MV-4-11 (cell line): ENCODE results near the gene CTPS1.

ENCODE experiments used
- DNase-seq: peaks from one replicate; lab custom pipeline; 2025; lab: John Stamatoyannopoulos, UW

The CTPS1 gene

DNA sequence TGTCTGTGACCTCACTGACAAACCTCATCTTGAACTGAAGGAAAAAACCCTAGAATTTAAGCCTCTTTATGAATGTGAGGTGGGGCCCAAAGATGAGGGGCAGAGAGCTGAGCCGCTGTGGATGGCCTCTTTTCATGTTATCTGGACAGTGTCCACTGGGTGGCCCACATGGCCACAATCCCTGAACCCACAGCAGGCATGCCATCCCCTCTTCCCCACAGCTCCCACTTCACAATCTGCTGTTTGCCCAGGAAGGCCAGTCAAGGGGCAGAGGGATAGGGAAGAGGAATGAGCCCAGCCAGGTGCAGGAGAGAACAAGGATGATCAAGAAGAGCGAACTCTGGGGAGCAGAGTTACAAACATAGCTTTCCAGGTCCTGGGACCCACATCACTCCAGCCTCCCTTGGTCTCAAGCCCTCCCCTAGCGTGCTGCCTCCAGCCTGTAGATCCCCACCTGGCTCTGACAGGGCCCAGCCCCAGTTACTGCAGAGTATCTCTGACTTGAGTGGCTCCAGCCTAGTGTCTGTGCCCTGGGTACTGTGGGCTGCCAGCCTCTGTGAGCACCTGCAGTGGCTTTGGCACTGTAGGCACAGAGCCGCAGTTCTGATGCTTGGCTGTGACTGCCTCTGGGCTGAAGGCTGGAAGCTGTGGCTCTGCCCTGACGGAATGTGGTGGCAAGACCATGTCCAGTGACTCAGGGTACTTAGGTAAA, 43.9 kb downstream of the CTPS1 start:
- no peak for DNase-seq

GRCh38 chr1:41024953-41025352, 45.5 kb downstream of the CTPS1 start:
- DNase-seq, result no peak

DNA sequence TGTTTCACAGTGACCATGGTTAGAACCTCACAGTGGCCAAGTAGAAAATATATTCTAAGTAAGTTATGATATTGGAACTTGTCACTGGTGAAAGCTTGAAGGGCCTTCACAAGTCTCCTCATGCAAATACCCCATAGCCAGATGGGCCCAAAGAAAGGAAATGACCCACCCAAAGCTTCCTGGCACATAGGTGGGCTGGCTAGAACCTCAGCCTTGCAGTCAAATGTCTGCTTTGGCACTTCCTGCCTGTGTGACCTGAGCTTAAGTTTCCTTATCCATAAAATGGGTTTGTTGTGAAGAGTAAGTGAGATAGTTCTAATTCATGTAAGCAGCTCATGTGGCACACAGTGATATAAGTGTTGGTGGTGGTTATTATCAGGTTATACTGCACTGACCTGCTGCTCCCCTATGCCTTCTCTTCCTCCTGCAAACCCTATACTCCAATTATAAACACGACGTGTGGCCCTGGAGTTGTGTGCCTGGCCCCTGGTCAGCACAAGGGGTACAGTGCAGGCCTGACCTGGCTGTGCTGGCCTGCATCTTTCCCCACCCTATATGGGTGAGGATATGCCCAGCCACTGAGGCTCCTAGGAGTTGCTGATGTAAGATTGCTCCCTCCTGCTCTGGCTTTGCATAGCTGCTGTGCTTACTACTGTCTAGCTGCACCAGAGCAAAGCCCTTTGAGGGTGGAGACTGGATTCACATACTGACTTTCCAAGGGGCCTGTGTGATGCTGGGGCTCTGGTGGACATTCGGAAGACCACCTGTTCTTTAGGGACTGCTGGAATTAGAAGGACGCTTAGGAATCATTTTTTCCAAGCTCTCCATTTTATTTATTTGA, 46.7 kb downstream of the CTPS1 start:
- no peak for DNase-seq

DNA sequence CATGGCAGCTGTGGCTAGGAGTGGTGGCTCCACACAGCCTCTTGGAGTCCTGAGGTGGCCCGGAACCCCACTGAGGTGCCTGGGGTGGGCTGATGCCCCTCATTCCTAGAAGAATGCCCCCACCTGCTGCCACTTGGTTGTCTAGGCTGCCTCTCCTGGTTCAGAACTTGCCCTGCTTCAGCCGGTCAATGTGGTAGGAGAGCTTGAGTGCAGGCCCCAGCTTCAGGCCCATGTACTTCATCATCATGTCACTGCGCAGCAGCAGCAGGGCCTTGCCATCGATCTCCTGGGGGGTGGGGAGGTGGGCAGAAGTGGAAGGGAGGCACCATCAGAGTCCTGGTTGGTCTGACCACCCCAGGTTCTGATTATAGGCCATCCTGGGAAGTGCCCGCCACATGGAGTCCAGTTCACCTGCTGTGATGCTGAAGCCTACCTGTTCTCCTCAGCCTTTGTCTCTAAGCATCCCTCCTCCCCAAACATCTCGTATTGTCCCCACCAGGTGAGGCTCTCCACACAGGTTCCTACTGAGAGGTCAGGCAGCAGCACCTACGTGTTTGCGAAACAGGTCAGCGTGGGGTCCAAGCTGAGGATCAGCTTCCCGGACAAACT, 48.6 kb downstream of the CTPS1 start:
- no peak for DNase-seq

- DNase-seq, result no peak
Measured at GRCh38 chr1:41030872-41031616, 51.5 kb downstream of the CTPS1 start.

DNA sequence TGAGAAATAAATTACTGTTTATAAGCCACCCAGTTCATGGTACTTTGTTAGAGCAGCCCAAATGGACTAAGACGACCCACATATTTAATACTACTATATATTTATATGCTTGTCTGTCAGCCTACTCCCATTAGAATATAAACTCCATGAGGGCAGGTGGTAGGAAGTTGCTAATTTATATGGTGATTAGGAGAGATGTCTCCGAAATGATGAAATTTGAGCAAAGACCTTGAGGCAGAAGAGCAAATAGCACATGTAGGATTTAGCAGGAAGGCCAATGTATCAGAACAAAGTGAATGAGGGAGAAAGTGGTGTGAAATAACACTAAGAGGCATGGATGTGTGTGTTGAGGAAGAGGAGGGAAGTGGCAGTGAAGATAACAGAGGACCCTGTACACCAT, 52.7 kb downstream of the CTPS1 start:
- no peak for DNase-seq

DNA sequence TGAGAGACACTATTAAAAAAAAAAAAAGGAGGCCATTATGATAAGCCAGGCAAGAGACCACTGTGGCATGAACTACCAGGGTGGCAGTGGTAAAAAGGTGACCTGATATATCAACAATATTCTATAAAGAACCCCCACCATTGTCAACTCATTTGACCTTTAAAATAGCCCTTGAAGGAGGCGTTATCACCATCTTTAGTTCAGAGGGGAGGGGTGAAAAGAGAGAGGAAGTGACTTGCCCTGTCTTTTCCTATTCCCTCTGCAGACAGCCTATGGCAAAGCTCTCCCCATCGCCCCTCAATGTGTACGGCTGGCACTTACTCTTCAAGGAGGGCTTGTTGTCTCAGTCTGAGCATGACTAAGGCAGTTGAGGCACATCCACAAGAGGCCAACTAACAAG, 53.8 kb downstream of the CTPS1 start:
- no peak for DNase-seq

- no peak for DNase-seq
Measured at GRCh38 chr1:41037116-41037903, 57.8 kb downstream of the CTPS1 start.

DNA sequence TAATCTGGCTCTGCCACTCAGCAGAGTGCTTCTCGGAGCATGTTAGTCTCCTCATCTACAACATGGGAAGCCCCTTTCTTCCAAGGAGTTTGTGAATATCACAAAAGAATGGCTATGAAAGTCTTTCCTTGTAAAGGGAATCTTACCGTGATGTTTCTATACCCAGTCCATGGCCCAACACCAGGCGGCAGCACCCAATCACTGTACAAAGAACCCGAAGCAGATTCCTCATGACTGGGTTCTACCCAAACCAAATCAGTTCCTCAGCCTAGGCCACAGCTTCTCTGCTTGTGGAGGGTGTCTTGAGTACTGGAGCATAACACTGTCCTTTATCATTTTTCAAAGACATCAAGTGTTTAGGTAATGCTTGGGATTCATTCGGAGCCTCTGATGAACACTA, 58.6 kb downstream of the CTPS1 start:
- DNase-seq, result no peak

DNA sequence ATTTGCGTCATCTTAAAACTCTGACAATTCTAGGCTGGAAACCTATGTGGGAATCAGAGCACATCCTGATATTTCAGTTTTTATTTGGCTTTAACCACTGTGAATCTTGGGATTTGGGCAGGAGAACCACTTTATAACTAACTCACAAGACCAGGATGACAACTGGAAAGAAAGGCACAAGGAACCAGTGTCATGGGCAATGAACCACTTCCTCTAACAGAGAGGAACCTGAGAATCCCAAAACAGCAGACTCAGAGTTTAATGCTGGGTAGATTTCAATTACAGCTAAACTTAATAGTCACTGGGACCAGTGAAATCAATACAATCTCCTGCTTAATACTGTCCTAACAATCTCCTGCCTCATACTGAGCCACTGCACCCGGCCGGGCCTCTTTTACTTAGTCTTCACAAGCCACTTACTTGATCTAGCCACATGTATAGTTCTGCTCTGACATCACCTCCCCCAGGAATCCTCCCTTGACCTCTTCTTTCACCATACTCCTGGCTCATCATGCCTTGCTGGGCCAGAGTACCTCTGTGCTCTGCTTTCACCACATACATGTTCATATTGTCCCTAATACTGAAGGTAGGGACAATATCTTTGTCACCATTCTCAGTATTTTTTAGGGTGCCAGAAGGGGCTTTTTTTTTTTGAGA, 62.2 kb downstream of the CTPS1 start:
- peak; percentile 63 for DNase-seq

DNA sequence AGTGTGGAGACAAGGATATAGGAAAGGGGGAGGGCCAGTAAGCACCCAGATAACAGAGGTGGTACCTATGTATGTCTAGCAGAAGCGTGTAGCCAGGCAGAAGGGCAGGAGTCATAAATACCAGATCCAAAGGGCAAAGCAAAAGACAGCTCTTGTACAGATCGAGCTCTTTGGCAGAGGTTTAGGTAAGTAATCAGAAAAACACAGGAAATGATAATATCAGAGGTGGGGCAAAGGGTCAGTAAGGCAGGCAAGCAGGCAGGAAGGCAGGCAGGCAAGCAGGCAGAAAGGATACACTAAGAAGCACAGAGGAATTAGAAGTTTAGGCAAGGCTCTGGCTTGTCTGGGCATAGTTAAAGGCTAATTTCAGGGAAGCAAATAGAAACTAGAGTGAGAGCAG, 64.7 kb downstream of the CTPS1 start:
- DNase-seq, result no peak

DNA sequence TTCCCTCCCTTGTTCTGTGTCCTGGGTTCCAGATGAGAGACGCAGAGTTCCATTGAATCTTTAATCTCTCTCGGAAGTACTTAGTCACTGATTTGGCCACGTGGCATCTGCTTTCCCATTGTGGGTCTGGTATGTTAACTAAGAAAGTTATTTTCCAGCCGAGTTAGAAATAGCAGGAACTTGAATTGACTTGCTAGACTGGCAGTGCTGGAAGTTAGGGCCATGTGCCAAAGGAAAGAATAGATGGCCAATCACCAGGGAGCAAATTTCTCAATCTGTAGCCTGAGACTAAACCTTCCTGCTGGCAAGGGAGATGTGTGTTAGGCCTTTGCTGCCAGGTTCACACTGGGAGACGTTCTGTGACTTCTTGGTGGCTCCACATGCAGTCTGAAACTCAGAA, 66.2 kb downstream of the CTPS1 start:
- no peak for DNase-seq

DNA sequence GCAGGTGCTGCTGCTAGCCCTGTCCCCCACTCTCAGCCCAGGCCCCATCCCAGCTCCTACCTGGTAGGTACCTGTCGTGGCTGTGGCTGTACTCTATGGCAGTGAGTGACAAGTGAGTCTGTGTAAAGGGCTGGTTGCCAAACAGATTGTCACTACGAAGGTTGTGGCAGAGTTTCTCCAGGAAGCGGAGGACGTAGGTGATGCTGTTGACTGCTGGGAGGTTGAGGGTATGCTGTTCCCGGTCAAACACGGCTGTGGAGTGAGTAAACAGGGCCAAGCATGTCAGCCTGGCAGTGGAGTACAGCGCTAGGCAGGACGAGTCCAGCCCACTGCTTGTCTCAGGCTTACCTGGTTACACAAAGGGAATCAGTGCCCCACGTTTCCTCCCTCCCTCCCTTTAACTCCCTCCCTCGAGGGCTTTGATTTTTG, 66.9 kb downstream of the CTPS1 start:
- DNase-seq, result no peak

- DNase-seq, result no peak
Measured at GRCh38 chr1:41048540-41048939, 69.0 kb downstream of the CTPS1 start.

GRCh38 chr1:41051022-41051421, 71.5 kb downstream of the CTPS1 start:
- no peak for DNase-seq

- peak; percentile 98 for DNase-seq
Measured at GRCh38 chr1:41053316-41053715, 73.8 kb downstream of the CTPS1 start.

DNA sequence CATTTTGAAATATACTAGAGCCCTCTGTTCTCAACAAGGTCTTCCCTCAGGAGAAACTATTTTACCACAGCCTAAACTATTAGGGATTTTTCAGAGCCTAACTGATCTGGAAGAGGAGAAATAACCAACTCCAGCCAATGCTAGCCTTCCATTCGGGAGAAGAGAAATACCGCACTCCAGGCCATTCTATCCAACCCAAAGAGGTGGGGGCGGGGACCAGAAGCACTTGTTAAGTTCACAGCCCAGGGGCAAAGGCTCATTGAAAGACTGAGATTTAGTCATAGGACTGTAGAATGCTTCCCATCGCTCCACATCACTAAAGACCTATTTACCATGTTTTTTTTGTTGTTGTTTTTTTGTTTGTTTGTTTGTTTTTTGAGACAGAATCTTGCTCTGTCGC, 77.4 kb downstream of the CTPS1 start:
- DNase-seq, result no peak
